ENCODE measurements around the gene BMI1. TPM values are rescaled to one million over a fixed set of nuclear protein-coding genes. Genes with fewer than 3 reads are reported as not detected.

Gene BMI1
- total RNA-seq, 1 experiment from 2014 or later: 81.1 TPM

GRCh38 chr10:22341926-22342196 lies 21.0 kb downstream of the BMI1 start:
- ATAC-seq (no peak), DNase-seq (ENCODE audit: low read depth, low spot score) (no peak)
- Histone ChIP-seq H3K9me3 (ENCODE audit: control insufficient read depth in 1 of 2, insufficient read depth in 1 of 2, low read depth in 1 of 2, low read length in 2 of 2) (no peaks in the 10 kb centered on the region), H3K79me2 (ENCODE audit: insufficient read depth, low read length) (no peaks in the 10 kb centered on the region), H2AFZ (ENCODE audit: low read depth, low read length, poor library complexity, severe bottlenecking) (no peak overlapping the region), H3K27me3 (ENCODE audit: insufficient read depth, low read length) (peaks cover 11% of the 10 kb centered on the region; the same call in 1 of the 2 replicates), H3K27ac (ENCODE audit: low read depth, low read length) (no peak overlapping the region), H3K36me3 (ENCODE audit: control insufficient read depth in 1 of 2, insufficient read depth in 2 of 2, low read length in 2 of 2) (no peaks in the 10 kb centered on the region), H3K4me2 (ENCODE audit: low read length) (peak overlapping the region; percentile 94), H3K9me2 (ENCODE audit: insufficient read depth) (no peaks in the 10 kb centered on the region), H3K4me1 (ENCODE audit: control insufficient read depth in 1 of 2, insufficient read depth in 2 of 2, low read length in 2 of 2) (peaks cover 3 to 16% of the 10 kb centered on the region in 2 experiments; a peak in 2 of 4 replicates), H3K9ac (ENCODE audit: low read length) (no peak overlapping the region), H3K4me3 (replicated peaks in 1 of 2; ENCODE audit: low read depth in 1 of 2, low read length in 2 of 2) (peak overlapping the region in 1 of 2 experiments; percentile 67; a peak in 1 of 4 replicates), H4K20me1 (ENCODE audit: insufficient read depth) (no peaks in the 10 kb centered on the region)
- TF ChIP-seq ELF1 (IDR thresholded peaks at IDR 0.05; ENCODE audit: borderline replicate concordance, low read depth) (no peak), EGR1 (IDR thresholded peaks at IDR 0.05; ENCODE audit: low read depth) (no peak), ATF3 (IDR thresholded peaks at IDR 0.05) (no peak), TCF7L2 (IDR thresholded peaks at IDR 0.05; ENCODE audit: borderline replicate concordance, extremely low read depth, insufficient read depth, insufficient read length) (no peak), FOSL1 (IDR thresholded peaks at IDR 0.05; ENCODE audit: low read depth) (no peak), CTCF (IDR thresholded peaks at IDR 0.05 in 2 of 3, conservative IDR thresholded peaks at IDR 0.05 in 1 of 3; ENCODE audit: borderline replicate concordance in 1 of 3, insufficient read depth in 1 of 3, low read depth in 2 of 3, low read length in 2 of 3) (no peak), CEBPB (IDR thresholded peaks at IDR 0.05; ENCODE audit: low read depth) (no peak), JUND (IDR thresholded peaks at IDR 0.05) (no peak), RAD21 (IDR thresholded peaks at IDR 0.05; ENCODE audit: low read depth) (no peak), SIN3A (IDR thresholded peaks at IDR 0.05; ENCODE audit: low read depth) (no peak), EZH2phosphoT487 (IDR thresholded peaks at IDR 0.05; ENCODE audit: borderline replicate concordance) (no peak), YY1 (IDR thresholded peaks at IDR 0.05; ENCODE audit: extremely low read depth, insufficient replicate concordance, low read depth, low read length) (no peak), POLR2AphosphoS5 (IDR thresholded peaks at IDR 0.05; ENCODE audit: low read depth, low read length) (no peak), CBX3 (IDR thresholded peaks at IDR 0.05; ENCODE audit: low read depth) (no peak)
- BruUV-seq (replicated peaks): no TSS peak
- ChIA-PET POLR2A (interaction anchor here (1.6 kb wide), 1 partner anchor 8 kb away, joined by 4 read pairs; no protein-coding TSS in a partner anchor), RAD21 (ENCODE audit: low non-redundant PET in 1 of 2, low total read pairs in 2 of 2, uncharacterized antibody in 2 of 2, unreplicated experiment in 2 of 2) (no interaction called here), CTCF (no interaction called here)
- intact Hi-C loops (cut with micrococcal nuclease): no loop called here
